Duodenal mucosa (tissue), 2 donors: Measurements from ENCODE around the gene CFAP100.

Experiments
- H3K27ac ChIP-seq: one replicate; pipeline ENCODE4 v1.7.0; 2013; ENCODE audit warnings: low read depth, low read length
- H3K27me3 ChIP-seq, 2 donors: one replicate each; pipeline ENCODE4 v1.7.0; 2013; ENCODE audit warnings: low read length in 2 of 2, control low read depth in 1 of 2; ENCODE audit not compliant: insufficient read depth in 2 of 2, control insufficient read depth in 1 of 2
- H3K36me3 ChIP-seq, 2 donors: one replicate each; pipeline ENCODE4 v1.7.0; 2013; ENCODE audit warnings: low read length in 2 of 2, control low read depth in 1 of 2; ENCODE audit not compliant: insufficient read depth in 2 of 2, control insufficient read depth in 1 of 2
- H3K4me1 ChIP-seq, 2 donors: one replicate each; pipeline ENCODE4 v1.7.0; 2013; ENCODE audit warnings: low read length in 2 of 2, control low read depth in 1 of 2; ENCODE audit not compliant: insufficient read depth in 2 of 2, control insufficient read depth in 1 of 2
- H3K4me3 ChIP-seq, 2 donors: one replicate each; pipeline ENCODE4 v1.7.0; 2013; ENCODE audit warnings: low read length in 2 of 2, low read depth in 1 of 2
- H3K9ac ChIP-seq, 2 donors: one replicate each; pipeline ENCODE4 v1.7.0; 2013; ENCODE audit warnings: low read length in 2 of 2, low read depth in 1 of 2
- H3K9me3 ChIP-seq, 2 donors: one replicate each; pipeline ENCODE4 v1.7.0; 2013; ENCODE audit warnings: low read length in 2 of 2, control low read depth in 1 of 2; ENCODE audit not compliant: control insufficient read depth in 1 of 2

The CFAP100 gene

DNA sequence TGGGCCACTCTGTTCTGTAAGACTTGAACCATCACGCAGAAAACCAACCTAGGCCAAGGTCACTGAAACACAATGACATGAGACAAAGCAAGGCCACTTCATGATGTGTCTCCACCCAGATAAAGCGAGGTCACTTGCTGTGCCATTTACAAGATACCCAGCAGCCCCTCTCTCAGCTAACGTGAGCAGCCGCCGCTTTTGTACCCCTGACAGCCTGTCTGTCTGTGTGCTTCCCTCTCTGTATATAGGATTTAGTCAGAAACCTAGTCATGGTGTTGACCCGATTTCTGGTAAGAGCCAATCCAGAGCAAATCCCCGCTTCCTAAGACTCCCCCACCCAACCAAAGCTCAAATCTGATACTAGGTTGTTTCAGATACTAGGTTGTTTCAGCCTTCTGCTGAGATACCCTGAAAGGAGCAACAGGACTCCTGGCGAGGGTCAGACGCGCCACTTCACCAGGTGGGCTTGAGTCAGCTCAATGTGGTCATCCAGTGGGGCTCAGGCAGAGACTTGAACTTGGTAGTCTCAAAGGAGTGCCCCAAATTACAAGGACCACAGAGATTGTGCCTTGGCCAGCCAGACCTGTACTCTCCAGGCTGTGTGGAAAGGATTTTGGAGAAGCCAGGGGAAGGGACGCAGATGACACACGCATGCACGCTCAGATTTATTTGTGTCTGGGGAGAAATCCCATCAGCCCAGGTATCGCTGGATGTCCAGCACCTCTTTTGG is 84.0 kb downstream of the CFAP100 start:
- Histone ChIP-seq H3K4me1 (peaks cover 6 to 21% of the 10 kb centered on the region in 2 donors), H3K9me3 (no peaks in the 10 kb centered on the region), H3K27me3 (no peaks in the 10 kb centered on the region), H3K36me3 (no peaks in the 10 kb centered on the region), H3K27ac (no peak overlapping the region), H3K4me3 (no peak overlapping the region), H3K9ac (no peak overlapping the region)

DNA sequence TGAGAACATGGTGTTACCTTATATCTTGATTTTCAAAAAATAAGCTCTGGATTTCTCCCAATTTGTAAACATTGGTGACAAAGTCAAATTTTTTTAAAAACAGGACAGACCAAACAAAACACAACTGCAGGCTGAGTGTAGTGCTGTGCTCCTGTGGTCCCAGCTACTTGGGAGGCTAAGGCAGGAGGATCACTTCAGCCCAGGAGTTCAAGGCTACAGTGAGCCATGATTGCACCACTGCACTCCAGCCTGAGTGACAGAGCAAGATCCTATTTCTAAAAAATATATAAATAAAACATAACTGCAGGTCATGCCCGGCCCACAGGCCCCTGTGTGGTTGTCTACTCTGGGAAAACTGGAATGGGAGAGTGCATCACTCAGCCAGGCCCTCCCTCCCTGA is 84.9 kb downstream of the CFAP100 start:
- Histone ChIP-seq H3K4me3 (no peak overlapping the region), H3K4me1 (peaks cover 3 to 14% of the 10 kb centered on the region in 2 donors), H3K9ac (no peak overlapping the region), H3K9me3 (no peaks in the 10 kb centered on the region), H3K27ac (no peak overlapping the region), H3K27me3 (no peaks in the 10 kb centered on the region), H3K36me3 (no peaks in the 10 kb centered on the region)

DNA sequence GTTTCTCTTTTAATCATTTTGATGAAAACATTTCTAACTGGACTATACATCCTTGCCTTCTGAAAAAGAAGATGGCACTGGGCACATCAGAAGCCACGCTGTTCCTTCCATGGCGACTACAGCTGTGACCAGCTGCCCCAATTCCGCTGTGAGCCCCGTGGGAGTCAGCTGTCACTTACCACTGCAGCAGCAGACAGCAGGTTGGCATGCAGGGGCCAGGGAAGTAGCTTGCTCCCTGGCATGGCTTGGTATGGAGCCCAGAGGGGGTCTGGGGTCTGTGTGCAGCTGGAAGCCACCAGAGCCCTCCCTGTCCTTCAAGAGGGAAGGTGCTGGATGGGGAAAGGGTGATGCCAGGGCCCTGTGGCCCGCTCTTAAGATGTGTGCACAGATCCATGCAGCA is 85.5 kb downstream of the CFAP100 start:
- Histone ChIP-seq H3K27ac (no peak overlapping the region), H3K4me1 (peaks cover 2 to 10% of the 10 kb centered on the region in 2 donors), H3K4me3 (no peak overlapping the region), H3K9ac (no peak overlapping the region), H3K9me3 (no peaks in the 10 kb centered on the region), H3K36me3 (no peaks in the 10 kb centered on the region), H3K27me3 (no peaks in the 10 kb centered on the region)

DNA sequence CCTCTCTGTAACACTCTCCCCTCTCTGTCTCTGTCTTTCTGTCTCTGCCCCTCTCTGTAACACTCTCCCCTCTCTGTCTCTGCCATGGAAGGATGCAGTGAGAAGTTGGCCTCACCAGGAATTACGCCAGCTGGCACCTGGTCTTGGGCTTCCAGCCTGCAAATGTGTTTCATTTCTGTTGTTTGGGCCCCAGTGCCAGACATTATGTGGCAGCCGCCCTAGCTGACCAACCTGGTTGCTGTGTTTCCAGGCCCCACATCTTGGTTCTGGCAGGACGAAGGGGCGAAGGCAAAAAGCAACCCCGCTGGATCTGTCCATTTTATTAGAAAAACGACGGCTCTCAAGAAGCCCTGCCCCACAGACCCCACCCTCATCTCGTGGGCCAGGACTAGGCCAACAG is 86.2 kb downstream of the CFAP100 start:
- peaks cover 2 to 10% of the 10 kb centered on the region in 2 donors for H3K4me1 ChIP-seq
- no peaks in the 10 kb centered on the region for H3K27me3 ChIP-seq
- H3K36me3 ChIP-seq = no peaks in the 10 kb centered on the region
- no peak overlapping the region for H3K4me3 ChIP-seq
- H3K9ac ChIP-seq = no peak overlapping the region
- no peaks in the 10 kb centered on the region for H3K9me3 ChIP-seq
- H3K27ac ChIP-seq = no peak overlapping the region

DNA sequence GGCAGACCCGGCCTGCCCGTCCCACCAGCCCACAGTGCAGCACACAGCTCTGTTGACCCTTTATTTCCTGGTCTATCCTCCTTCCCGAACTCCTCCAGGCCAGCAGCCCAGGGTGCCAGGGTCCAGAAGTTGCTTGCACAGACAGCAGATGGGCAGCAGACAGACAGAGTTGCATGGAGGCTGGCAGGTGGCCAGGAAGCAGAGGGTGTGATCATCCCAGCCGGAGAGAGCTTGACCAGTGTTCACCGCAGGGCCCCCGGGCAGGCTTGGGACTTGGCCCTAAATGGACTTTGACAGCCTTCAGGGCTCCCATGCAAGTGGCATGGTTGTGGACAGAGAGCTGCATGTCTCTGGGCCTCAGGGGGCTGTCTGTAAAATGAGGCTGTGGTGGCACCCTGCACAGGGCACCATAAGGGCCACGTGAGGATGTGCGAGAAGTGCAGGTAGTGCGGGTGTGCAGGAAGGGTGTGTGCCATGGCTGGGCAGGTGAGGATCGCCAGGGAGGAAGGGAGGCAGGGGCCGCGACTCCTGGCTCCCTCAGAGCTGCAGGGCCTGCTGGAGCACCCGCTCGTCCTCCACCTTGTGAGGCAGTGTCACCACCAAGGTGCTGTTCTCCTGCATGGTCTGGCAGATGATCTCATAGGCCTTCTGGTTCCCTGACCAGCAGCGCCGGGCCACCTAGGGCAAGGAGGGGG is 87.2 kb downstream of the CFAP100 start:
- no peaks in the 10 kb centered on the region for H3K36me3 ChIP-seq
- no peak overlapping the region for H3K27ac ChIP-seq
- H3K4me3 ChIP-seq = no peak overlapping the region
- no peak overlapping the region for H3K9ac ChIP-seq
- peaks cover 0 to 6% of the 10 kb centered on the region in 2 donors for H3K4me1 ChIP-seq
- H3K9me3 ChIP-seq = no peaks in the 10 kb centered on the region
- no peaks in the 10 kb centered on the region for H3K27me3 ChIP-seq

DNA sequence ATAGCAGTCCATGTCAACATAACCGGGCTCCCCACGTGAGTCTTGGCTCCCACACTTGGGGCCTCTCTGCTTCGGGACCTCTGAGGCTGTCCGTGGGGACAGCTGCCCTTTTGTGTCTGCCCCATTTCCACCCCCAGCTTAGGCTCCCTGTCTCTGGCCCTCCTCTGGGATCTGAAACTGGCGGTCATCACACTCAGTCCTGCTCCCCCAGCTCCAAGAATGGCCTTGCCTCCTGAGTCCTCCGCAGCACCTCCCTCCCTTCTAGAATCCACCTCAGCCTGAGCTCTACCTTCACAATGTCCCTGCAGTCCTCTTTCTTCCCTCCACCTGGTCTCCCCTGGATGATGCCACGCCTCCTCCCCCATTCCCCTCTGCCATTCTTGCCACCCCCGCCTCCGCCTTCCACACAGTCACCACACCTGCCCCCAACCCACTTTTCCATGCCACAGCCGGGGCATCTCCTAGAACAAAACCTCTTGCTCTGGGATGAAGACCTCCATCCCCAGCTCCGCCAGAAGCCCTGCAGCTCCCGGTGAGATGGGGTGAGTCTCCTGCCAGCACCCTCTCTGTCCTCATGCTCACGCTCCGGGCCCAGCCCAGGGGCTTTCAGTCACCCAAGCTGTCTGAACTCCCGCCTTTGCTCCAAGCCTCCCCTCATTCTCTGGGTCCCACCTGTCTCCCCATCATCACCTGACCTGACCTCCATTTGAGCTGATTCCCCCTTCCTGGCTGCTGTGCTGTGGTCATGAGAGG is 88.0 kb downstream of the CFAP100 start:
- Histone ChIP-seq H3K4me3 (no peak overlapping the region), H3K4me1 (peaks cover 0 to 6% of the 10 kb centered on the region in 2 donors), H3K36me3 (no peaks in the 10 kb centered on the region), H3K27ac (no peak overlapping the region), H3K9me3 (no peaks in the 10 kb centered on the region), H3K9ac (no peak overlapping the region), H3K27me3 (no peaks in the 10 kb centered on the region)

DNA sequence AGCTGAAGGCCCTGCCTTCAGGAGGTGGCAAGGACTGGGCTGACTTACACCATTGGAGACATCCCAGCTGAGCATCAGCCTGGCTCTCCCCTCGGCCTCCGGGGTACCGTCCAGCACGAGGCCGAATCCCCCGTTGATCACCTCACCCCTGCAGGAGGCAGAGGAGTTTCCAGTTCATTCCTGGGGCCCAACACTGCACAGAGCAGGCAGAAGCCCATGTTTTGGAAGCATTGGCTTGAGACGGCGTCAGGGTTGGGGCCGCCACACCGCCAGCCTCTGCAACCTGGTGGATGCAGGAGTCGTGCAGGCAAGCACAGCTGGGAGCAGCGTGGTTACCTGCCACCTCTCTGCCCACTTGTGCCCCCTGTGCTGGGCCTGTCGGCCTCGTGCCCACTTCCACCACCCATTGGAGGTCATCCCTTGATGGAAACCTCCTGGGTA is 88.6 kb downstream of the CFAP100 start:
- Histone ChIP-seq H3K27me3 (no peaks in the 10 kb centered on the region), H3K4me1 (peaks cover 0 to 6% of the 10 kb centered on the region in 2 donors), H3K9ac (no peak overlapping the region), H3K27ac (no peak overlapping the region), H3K36me3 (no peaks in the 10 kb centered on the region), H3K4me3 (no peak overlapping the region), H3K9me3 (no peaks in the 10 kb centered on the region)

DNA sequence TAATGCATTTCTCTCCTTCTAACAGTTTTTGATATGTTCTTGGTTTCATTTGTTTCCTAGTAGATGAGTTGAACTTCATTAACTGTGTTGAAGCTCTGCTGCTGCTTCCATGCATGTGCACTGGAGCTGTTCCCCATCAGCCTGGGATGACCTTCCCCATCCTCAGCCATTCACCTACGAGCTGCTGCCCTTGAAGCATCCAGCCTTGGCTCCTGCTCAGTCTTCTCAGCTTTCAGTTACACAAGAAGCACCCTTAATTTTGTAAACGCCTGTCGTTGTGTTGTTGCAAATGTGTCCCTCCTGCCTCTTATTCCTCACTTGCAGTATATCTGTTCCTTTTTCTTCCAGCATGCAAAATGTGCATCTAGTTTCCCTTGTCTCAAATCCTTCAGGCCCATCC is 89.4 kb downstream of the CFAP100 start:
- H3K27me3 ChIP-seq = no peaks in the 10 kb centered on the region
- H3K4me1 ChIP-seq = peaks cover 0 to 6% of the 10 kb centered on the region in 2 donors
- no peak overlapping the region for H3K4me3 ChIP-seq
- H3K36me3 ChIP-seq = no peaks in the 10 kb centered on the region
- no peak overlapping the region for H3K27ac ChIP-seq
- no peak overlapping the region for H3K9ac ChIP-seq
- no peaks in the 10 kb centered on the region for H3K9me3 ChIP-seq

DNA sequence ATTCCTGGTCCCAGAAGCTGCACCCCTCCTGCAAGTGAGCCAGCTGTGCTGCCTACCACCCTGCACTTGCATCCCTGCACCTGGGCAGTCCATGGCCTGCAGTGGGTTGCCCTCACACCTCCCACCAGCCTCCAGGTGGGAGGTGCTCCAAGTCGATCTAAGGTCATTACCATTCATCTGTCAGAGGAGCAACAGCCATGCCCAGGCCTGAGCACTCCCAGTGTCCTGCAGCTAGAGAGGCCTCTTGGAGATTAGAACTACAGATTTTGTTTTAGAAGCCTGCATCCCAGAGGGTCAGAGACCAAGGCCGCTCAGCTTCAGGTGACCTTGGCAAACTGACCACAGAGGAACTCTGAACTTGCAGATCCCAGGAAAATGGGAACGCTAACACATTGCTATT is 90.0 kb downstream of the CFAP100 start:
- Histone ChIP-seq H3K27me3 (no peaks in the 10 kb centered on the region), H3K9ac (no peak overlapping the region), H3K4me3 (no peak overlapping the region), H3K36me3 (no peaks in the 10 kb centered on the region), H3K27ac (no peak overlapping the region), H3K9me3 (no peaks in the 10 kb centered on the region), H3K4me1 (peaks cover 0 to 6% of the 10 kb centered on the region in 2 donors)
